Measurements from ENCODE around the gene NME3. TPM values are rescaled to one million over a fixed set of nuclear protein-coding genes. Genes with fewer than 3 reads are reported as not detected.

The NME3 gene
- total RNA-seq, 1 experiment from 2014 or later, result 103 TPM

GRCh38 chr16:1752853-1753252 is 18.5 kb downstream of the NME3 start:
- CTCF ChIA-PET, result no interaction called here
- Histone ChIP-seq H3K4me3 (replicated peaks in 1 of 2; ENCODE audit: low read depth in 1 of 2, low read length in 2 of 2) (no peak overlapping the region), H3K9me3 (ENCODE audit: control insufficient read depth in 1 of 2, insufficient read depth in 1 of 2, low read depth in 1 of 2, low read length in 2 of 2) (no peaks in the 10 kb centered on the region), H3K9ac (ENCODE audit: low read length) (no peak overlapping the region), H3K4me1 (ENCODE audit: control insufficient read depth in 1 of 2, insufficient read depth in 2 of 2, low read length in 2 of 2) (no peaks in the 10 kb centered on the region), H3K27me3 (ENCODE audit: insufficient read depth, low read length) (no peaks in the 10 kb centered on the region), H3K36me3 (ENCODE audit: control insufficient read depth in 1 of 2, insufficient read depth in 2 of 2, low read length in 2 of 2) (peaks cover 7 to 20% of the 10 kb centered on the region in 2 experiments; a peak in 3 of 4 replicates), H3K4me2 (ENCODE audit: low read length) (no peak overlapping the region), H3K79me2 (ENCODE audit: insufficient read depth, low read length) (no peaks in the 10 kb centered on the region), H3K9me2 (ENCODE audit: insufficient read depth) (no peaks in the 10 kb centered on the region), H2AFZ (ENCODE audit: low read depth, low read length, poor library complexity, severe bottlenecking) (no peak overlapping the region), H4K20me1 (ENCODE audit: insufficient read depth) (no peaks in the 10 kb centered on the region), H3K27ac (ENCODE audit: low read depth, low read length) (no peak overlapping the region)
- intact Hi-C loops (cut with micrococcal nuclease), result no loop called here
- DNase-seq (ENCODE audit: low read depth, low spot score), result no peak
- POLR2A ChIA-PET, result no interaction called here
- no TSS peak for BruUV-seq (replicated peaks)
- ATAC-seq, result no peak
- TF ChIP-seq CEBPB (IDR thresholded peaks at IDR 0.05; ENCODE audit: low read depth), result no peak
- TF ChIP-seq EGR1 (IDR thresholded peaks at IDR 0.05; ENCODE audit: low read depth), result no peak
- TF ChIP-seq POLR2AphosphoS5 (IDR thresholded peaks at IDR 0.05; ENCODE audit: low read depth, low read length), result no peak
- no peak for TF ChIP-seq ZNF274 (IDR thresholded peaks at IDR 0.05; ENCODE audit: low read depth, low read length)
- no peak for TF ChIP-seq SIN3A (IDR thresholded peaks at IDR 0.05; ENCODE audit: low read depth)
- RAD21 ChIA-PET (ENCODE audit: low non-redundant PET in 1 of 2, low total read pairs in 2 of 2, uncharacterized antibody in 2 of 2, unreplicated experiment in 2 of 2), result no interaction called here

GRCh38 chr16:1751946-1752345 is 19.4 kb downstream of the NME3 start:
- Histone ChIP-seq H3K79me2 (ENCODE audit: insufficient read depth, low read length) (no peaks in the 10 kb centered on the region), H3K27ac (ENCODE audit: low read depth, low read length) (no peak overlapping the region), H3K9me3 (ENCODE audit: control insufficient read depth in 1 of 2, insufficient read depth in 1 of 2, low read depth in 1 of 2, low read length in 2 of 2) (no peaks in the 10 kb centered on the region), H3K36me3 (ENCODE audit: control insufficient read depth in 1 of 2, insufficient read depth in 2 of 2, low read length in 2 of 2) (peaks cover 10 to 20% of the 10 kb centered on the region in 2 experiments; a peak in 3 of 4 replicates), H3K9me2 (ENCODE audit: insufficient read depth) (no peaks in the 10 kb centered on the region), H3K4me3 (replicated peaks in 1 of 2; ENCODE audit: low read depth in 1 of 2, low read length in 2 of 2) (no peak overlapping the region), H4K20me1 (ENCODE audit: insufficient read depth) (no peaks in the 10 kb centered on the region), H2AFZ (ENCODE audit: low read depth, low read length, poor library complexity, severe bottlenecking) (no peak overlapping the region), H3K4me2 (ENCODE audit: low read length) (no peak overlapping the region), H3K9ac (ENCODE audit: low read length) (no peak overlapping the region), H3K4me1 (ENCODE audit: control insufficient read depth in 1 of 2, insufficient read depth in 2 of 2, low read length in 2 of 2) (no peaks in the 10 kb centered on the region), H3K27me3 (ENCODE audit: insufficient read depth, low read length) (no peaks in the 10 kb centered on the region)
- ChIA-PET POLR2A (no interaction called here), CTCF (no interaction called here), RAD21 (ENCODE audit: low non-redundant PET in 1 of 2, low total read pairs in 2 of 2, uncharacterized antibody in 2 of 2, unreplicated experiment in 2 of 2) (no interaction called here)
- ATAC-seq, result no peak
- no peak for TF ChIP-seq POLR2AphosphoS5 (IDR thresholded peaks at IDR 0.05; ENCODE audit: low read depth, low read length)
- no peak for TF ChIP-seq FOSL1 (IDR thresholded peaks at IDR 0.05; ENCODE audit: low read depth)
- TF ChIP-seq EZH2phosphoT487 (IDR thresholded peaks at IDR 0.05; ENCODE audit: borderline replicate concordance), result no peak
- TF ChIP-seq ZNF274 (IDR thresholded peaks at IDR 0.05; ENCODE audit: low read depth, low read length), result no peak
- no peak for TF ChIP-seq TCF7L2 (IDR thresholded peaks at IDR 0.05; ENCODE audit: borderline replicate concordance, extremely low read depth, insufficient read depth, insufficient read length)
- no peak for TF ChIP-seq RAD21 (IDR thresholded peaks at IDR 0.05; ENCODE audit: low read depth)
- no peak for TF ChIP-seq ATF3 (IDR thresholded peaks at IDR 0.05)
- TF ChIP-seq MAX (IDR thresholded peaks at IDR 0.05), result no peak
- TF ChIP-seq CTCF (IDR thresholded peaks at IDR 0.05 in 2 of 3, conservative IDR thresholded peaks at IDR 0.05 in 1 of 3; ENCODE audit: borderline replicate concordance in 1 of 3, insufficient read depth in 1 of 3, low read depth in 2 of 3, low read length in 2 of 3), result no peak
- no peak for TF ChIP-seq EGR1 (IDR thresholded peaks at IDR 0.05; ENCODE audit: low read depth)
- TF ChIP-seq POLR2A (IDR thresholded peaks at IDR 0.05; ENCODE audit: borderline replicate concordance, extremely low read depth, insufficient read depth, insufficient read length), result no peak
- BruUV-seq (replicated peaks), result no TSS peak
- intact Hi-C loops (cut with micrococcal nuclease), result no loop called here
- DNase-seq (ENCODE audit: low read depth, low spot score), result no peak
